Embryonic facial prominence (tissue), 1 donor: ENCODE data around the gene EDA.
"Not testable (repeated sequence)": the region's sequence is repeated elsewhere in the genome, so short reads cannot be mapped to it uniquely, and the experiment has no call there.

Experiments
- DNase-seq: peaks from one replicate; pipeline ENCODE4 v3.0.0-alpha.2; 2016; ENCODE audit errors: extremely low spot score

The EDA gene

DNA sequence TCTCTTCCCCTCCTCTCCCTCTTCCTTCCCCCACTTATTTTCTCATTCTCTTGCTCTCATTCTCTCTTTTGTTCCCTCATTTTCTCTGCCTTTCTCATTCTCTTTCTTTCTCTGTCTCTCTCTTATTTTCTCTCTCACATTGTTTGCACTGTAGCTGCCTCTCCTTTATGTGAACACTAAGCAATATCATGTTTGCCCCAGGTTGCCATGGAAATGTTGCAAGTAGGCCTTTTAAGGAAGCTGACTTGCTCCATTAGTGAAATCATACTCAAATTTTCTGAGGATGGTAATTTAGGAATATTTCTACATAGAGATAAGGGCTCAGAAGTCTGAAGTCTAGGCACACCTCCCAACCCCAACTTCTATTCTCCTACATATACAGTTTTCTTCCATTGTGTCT, 130.1 kb downstream of the EDA start:
- no peak for DNase-seq

DNA sequence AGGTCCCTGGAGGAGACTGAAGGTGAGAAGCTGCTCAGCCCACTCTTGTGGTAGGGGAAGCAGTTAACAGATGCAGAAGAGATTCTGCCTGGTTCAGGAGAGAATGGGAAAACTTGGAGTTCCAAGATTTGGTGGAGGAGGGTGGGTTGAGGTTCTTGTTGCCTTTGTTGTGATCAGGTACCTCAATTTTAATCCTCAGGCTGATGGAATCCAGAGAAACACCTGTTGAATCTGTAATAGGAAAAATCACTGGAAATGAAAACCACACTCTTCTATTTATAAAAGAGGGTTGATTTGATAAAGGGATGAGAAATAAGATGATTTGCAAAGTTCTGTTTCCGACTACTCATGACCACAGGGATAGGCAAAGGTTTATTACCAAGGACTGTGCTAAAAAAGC, 132.1 kb downstream of the EDA start:
- no peak for DNase-seq

DNA sequence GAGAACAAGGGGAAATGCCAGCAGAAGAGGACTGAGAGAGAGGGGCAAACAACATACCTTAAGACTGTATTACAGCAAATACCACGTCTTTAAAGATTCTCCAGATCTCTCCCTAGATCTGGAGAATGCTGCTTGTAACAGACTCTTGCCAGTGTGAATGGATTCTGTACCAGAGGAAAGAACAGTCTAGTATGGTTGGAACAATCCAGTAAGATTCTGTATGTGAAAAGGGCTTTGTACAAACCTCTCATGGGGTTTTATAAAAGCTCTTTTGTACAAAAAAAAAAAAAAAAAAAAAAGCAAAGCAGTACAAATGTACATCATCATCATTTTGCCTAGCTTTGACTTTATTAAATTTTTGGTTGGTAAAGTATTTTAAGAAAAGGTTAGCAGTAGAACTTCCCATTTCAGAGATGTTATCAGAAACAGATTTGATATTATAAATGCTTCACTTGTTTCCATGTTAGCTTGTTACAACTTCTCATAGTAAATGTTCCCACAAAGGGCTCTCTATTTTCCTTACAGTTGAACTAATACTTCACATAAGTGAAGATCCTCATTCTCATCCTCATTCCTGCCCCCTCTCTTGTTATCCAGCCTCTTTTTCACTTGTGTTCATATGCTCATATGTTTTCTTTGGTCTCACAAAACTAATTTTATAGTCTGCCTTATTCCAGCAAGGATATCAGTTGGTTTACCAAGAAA, 144.2 kb downstream of the EDA start:
- no peak for DNase-seq

GRCh38 chrX:69761633-69762032, 145.7 kb downstream of the EDA start:
- DNase-seq: no peak

DNA sequence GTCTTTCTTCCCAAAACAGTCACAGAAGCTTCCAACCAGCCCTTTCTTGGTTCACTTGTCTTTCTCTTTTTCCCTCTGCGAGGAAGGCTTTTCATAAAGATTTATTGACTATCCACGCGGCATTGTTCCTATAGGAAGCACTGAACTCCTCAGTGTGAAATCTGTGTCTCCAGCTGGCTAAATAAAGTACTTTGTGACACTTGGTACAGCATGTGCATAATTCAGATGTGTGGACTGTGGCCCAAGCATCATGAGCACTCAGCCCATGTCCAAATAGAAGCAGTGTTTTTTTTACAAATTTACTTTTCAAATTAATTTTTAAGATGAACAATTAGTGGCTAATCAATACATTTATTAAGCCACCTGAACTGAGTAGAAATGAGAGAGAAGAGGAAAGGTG, 146.4 kb downstream of the EDA start:
- no peak for DNase-seq

DNA sequence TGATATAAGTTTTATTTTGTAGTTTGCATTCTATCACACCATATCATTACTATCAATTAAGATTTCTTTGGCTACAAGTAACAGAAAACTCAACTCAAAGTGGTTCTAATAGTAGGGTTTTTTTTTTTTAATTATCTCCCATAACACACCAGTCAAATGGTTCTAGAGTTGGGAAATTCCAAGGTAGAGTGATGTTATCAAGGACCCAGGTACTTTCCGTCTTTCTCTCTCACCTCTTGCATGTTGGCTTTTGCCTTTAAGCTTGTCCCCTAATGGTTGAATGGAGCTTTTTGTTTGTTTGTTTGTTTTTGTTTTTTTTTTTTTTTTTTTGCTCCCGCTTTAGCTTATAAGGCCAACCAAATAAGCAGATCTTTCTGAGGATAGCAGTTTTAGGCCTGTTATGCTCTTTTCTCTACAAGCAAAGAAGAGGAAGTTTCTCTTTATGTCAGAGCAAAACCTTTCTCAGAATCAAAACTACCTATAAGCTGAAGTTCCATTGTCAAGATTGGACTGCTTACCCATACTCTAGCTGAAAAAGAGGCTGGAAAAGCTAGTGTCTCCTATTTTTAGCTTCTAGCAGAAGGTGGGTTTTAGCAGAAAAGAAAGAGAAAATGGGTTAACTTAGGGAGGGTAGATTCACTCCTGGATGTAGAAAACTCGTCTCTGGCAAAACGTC, 177.5 kb downstream of the EDA start:
- DNase-seq: no peak

GRCh38 chrX:69795702-69796101, 179.8 kb downstream of the EDA start:
- no peak for DNase-seq

DNA sequence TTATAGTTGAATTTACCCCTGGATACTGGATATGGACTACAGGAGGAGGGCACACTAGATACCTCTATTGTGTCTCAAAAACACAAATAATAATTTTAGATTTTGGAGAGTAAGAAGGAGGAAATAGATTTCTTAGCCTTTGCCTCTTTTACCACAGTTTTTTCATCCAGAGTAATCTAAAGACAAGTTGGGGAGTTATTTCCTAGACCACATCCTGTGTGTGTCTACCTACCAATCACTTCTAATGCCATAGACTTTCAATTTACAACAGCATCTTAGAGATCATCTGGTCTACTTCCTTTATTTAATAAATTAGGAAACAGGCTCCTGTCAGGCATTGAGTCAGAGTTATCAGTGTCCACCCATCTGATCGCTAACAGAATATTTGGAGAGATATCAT, 191.5 kb downstream of the EDA start:
- DNase-seq: no peak

- DNase-seq: no peak
These were observed 192.5 kb downstream of the EDA start for GRCh38 chrX:69808375-69808774.

GRCh38 chrX:69813677-69814076, 197.8 kb downstream of the EDA start:
- no peak for DNase-seq

DNA sequence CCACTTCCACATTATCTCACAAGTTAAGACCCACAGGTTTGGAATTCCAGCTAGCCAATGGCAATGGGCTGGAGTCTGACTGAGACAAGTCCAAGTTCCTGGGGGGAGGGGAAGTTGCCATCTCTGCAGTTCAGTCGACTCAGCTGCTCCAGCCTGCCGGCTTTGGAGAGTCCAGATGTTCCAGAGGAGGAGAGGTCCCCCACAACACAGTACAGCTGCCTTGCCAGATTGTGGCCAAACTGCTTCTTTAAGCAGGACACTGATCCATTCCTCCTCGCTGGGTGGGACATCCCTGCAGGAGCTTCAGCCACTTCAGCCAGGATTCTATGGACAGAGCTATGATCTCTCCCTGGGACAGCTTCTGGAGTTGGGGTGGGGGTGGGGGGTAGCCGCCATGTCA, 199.2 kb downstream of the EDA start:
- no peak for DNase-seq

GRCh38 chrX:69815519-69815918, 199.6 kb downstream of the EDA start:
- no peak for DNase-seq

- no peak for DNase-seq
These were observed 228.7 kb downstream of the EDA start for GRCh38 chrX:69844636-69845035.

- DNase-seq: not testable (repeated sequence)
These were observed 244.1 kb downstream of the EDA start for GRCh38 chrX:69859999-69860398.

GRCh38 chrX:69876221-69876620, 260.3 kb downstream of the EDA start:
- DNase-seq: no peak

DNA sequence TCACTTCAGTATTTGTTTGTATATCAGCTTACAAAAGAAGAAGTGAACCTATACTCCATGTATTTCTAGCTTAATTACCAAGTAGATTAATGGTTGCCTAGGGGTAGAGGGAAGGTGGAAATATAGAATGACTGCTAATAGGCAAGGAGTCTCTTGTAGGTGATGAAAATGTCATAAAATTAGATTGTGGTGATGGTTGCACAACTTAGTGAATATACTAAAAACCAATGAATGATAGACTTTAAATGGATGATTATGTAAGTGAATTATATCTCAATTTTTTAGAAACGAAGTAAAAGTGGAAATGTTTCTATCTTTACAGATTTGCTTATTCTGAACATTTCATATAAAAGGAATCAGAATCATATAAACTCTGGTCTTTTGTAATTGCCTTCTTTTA, 268.3 kb downstream of the EDA start:
- no peak for DNase-seq

GRCh38 chrX:69896046-69896445, 280.1 kb downstream of the EDA start:
- no peak for DNase-seq

DNA sequence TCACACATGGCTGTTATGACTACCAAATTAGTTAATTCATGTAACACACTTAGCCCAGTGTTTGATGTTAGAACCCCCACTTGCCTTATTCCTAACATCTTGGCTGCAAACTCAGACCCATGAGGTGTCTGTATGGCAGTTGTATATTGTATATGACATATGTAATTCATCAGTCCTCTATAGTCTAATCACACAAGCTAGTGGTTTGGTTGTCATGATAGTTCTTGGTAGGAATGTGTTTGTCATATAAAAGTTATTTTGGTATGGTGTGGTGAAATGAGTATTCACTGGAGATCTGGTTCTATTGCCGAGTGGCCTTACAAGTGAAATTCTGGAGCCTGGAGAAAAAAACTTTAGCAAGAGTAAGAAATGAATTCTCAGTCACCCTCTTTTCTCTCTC, 284.6 kb downstream of the EDA start:
- no peak for DNase-seq

- DNase-seq: no peak
These were observed 290.5 kb downstream of the EDA start for GRCh38 chrX:69906447-69906846.

- no peak for DNase-seq
These were observed 298.9 kb downstream of the EDA start for GRCh38 chrX:69914781-69915180.

DNA sequence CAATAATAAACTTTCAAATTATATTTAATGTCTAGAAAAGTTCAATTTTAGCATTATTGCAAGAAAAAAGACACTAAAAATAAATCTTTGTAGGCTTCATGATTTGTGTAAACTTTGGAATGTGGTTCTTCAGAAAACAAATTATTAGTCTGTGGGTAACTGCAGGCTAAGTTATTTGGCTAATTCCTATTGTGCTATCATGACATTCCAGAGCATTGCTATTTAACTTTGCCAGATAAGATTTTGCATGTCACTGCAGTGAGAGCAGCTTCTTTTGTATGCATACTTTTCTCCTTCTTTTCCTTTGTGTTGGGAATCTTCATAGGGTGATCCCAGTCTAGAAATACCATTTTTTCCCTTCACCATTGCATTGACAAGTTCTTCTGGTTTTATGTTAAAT, 303.8 kb downstream of the EDA start:
- no peak for DNase-seq

DNA sequence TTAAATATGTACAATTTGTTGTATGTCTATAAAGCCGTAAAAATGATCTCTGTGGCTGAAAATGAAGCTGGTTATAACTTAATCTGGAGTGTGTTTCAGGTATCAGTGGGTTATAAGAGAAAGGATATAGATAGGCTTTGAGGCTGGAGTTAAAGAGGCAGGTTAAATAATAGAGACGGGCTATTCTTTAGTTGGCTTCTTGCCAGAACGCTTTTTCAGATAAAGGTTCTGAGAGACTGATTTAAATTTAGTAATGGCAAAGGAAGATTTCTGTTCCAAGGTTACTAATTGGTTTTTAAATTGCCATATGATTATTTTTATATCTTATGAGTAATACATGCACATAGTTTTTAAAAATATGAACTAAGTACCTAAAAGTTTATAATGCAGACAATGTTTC, 316.4 kb downstream of the EDA start:
- no peak for DNase-seq

GRCh38 chrX:69948276-69948797, 332.4 kb downstream of the EDA start:
- no peak for DNase-seq

- no peak for DNase-seq
These were observed 335.8 kb downstream of the EDA start for GRCh38 chrX:69951753-69952152.
